GF-D8 (cell line): ENCODE measurements around the gene ICAM2.
A peak's percentile ranks its signal among the peaks of the same experiment; 100 is the strongest.

Source experiments
- DNase-seq: peaks from one replicate; lab custom pipeline; 2025; lab: John Stamatoyannopoulos, UW

Gene ICAM2

GRCh38 chr17:64020056-64020766 lies at the start of gene ICAM2:
TSS of gene ICAM2 (minus strand) at chr17:64020633. CDS start at chr17:64006691, 13,942 bp downstream.
- peak; percentile 65 for DNase-seq

GRCh38 chr17:64070213-64070612 lies 49.8 kb upstream of the ICAM2 start:
- no peak for DNase-seq

GRCh38 chr17:64069143-64069542 lies 48.7 kb upstream of the ICAM2 start:
- no peak for DNase-seq

GRCh38 chr17:64067657-64068056 lies 47.2 kb upstream of the ICAM2 start:
- no peak for DNase-seq

- no peak for DNase-seq
These were observed 46.3 kb upstream of the ICAM2 start for GRCh38 chr17:64066716-64067115.

- no peak for DNase-seq
These were observed 44.7 kb upstream of the ICAM2 start for GRCh38 chr17:64065161-64065560.

GRCh38 chr17:64064331-64064730 lies 43.9 kb upstream of the ICAM2 start:
- DNase-seq: no peak

GRCh38 chr17:64063766-64064224 lies 43.4 kb upstream of the ICAM2 start:
- no peak for DNase-seq

- no peak for DNase-seq
These were observed 42.7 kb upstream of the ICAM2 start for GRCh38 chr17:64063088-64063487.

GRCh38 chr17:64061178-64061898 lies 40.9 kb upstream of the ICAM2 start:
- no peak for DNase-seq

GRCh38 chr17:64060331-64060730 lies 39.9 kb upstream of the ICAM2 start:
- no peak for DNase-seq

GRCh38 chr17:64059756-64060155 lies 39.3 kb upstream of the ICAM2 start:
- no peak for DNase-seq

- no peak for DNase-seq
These were observed 38.2 kb upstream of the ICAM2 start for GRCh38 chr17:64058621-64059020.

- no peak for DNase-seq
These were observed 37.3 kb upstream of the ICAM2 start for GRCh38 chr17:64057701-64058263.

GRCh38 chr17:64056269-64057005 lies 36.0 kb upstream of the ICAM2 start:
- no peak for DNase-seq

- DNase-seq: no peak
These were observed 35.0 kb upstream of the ICAM2 start for GRCh38 chr17:64055183-64056142.

GRCh38 chr17:64054304-64054703 lies 33.9 kb upstream of the ICAM2 start:
- no peak for DNase-seq

- DNase-seq: no peak
These were observed 32.7 kb upstream of the ICAM2 start for GRCh38 chr17:64053101-64053500.

- DNase-seq: no peak
These were observed 30.7 kb upstream of the ICAM2 start for GRCh38 chr17:64051153-64051552.

GRCh38 chr17:64048805-64049204 lies 28.4 kb upstream of the ICAM2 start:
- DNase-seq: no peak

GRCh38 chr17:64045176-64045575 lies 24.7 kb upstream of the ICAM2 start:
- DNase-seq: no peak
